Immature natural killer cell (primary cell): ENCODE results near the gene CDX1. TPM values are rescaled to one million over a fixed set of nuclear protein-coding genes. Genes with fewer than 3 reads are reported as not detected.
"Not testable (repeated sequence)": the region's sequence is repeated elsewhere in the genome, so short reads cannot be mapped to it uniquely, and the experiment has no call there.

ENCODE experiments used
- DNase-seq, 3 donors: peaks; one replicate each; pipeline ENCODE4 v3.0.0; 2022; ENCODE audit warnings: mixed read lengths in 1 of 3
- H3K27ac Mint-ChIP-seq, 6 donors: one replicate each; pipeline ENCODE4 v1.8.0; 2020; ENCODE audit warnings: mixed read lengths in 6 of 6, mild to moderate bottlenecking in 5 of 6, inconsistent platforms in 4 of 6, moderate library complexity in 3 of 6
- H3K27me3 Mint-ChIP-seq, 3 donors: one replicate each; pipeline ENCODE4 v1.8.0; 2020 to 2021; ENCODE audit warnings: low read depth in 3 of 3, mild to moderate bottlenecking in 3 of 3, mixed read lengths in 3 of 3, moderate library complexity in 3 of 3, inconsistent platforms in 1 of 3
- H3K36me3 Mint-ChIP-seq, 3 donors: one replicate each; pipeline ENCODE4 v1.8.0; 2020; ENCODE audit warnings: mixed read lengths in 3 of 3, inconsistent platforms in 2 of 3, mild to moderate bottlenecking in 2 of 3
- H3K4me1 Mint-ChIP-seq, 2 donors: one replicate each; pipeline ENCODE4 v1.8.0; 2020; ENCODE audit warnings: inconsistent platforms in 2 of 2, mild to moderate bottlenecking in 2 of 2, mixed read lengths in 2 of 2, moderate library complexity in 1 of 2
- H3K4me3 Mint-ChIP-seq, 5 donors: one replicate each; pipeline ENCODE4 v1.8.0; 2020; ENCODE audit warnings: mild to moderate bottlenecking in 5 of 5, mixed read lengths in 5 of 5, inconsistent platforms in 3 of 5, moderate library complexity in 3 of 5
- H3K9me3 Mint-ChIP-seq, 6 donors: one replicate each; pipeline ENCODE4 v1.8.0; 2020; ENCODE audit warnings: mild to moderate bottlenecking in 6 of 6, mixed read lengths in 6 of 6, inconsistent platforms in 4 of 6, moderate library complexity in 3 of 6
- polyA plus RNA-seq, 3 donors: library from polyadenylated mRNA; unstranded; fragments of 300-500 nt; fragmentation: Illumina TruSeq; gene quantifications; one replicate each; pipeline ENCODE4 v1.2.3, GENCODE V29; 2021

CDX1 gene
- polyA plus RNA-seq, 3 donors from 2014 or later, result not detected

DNA sequence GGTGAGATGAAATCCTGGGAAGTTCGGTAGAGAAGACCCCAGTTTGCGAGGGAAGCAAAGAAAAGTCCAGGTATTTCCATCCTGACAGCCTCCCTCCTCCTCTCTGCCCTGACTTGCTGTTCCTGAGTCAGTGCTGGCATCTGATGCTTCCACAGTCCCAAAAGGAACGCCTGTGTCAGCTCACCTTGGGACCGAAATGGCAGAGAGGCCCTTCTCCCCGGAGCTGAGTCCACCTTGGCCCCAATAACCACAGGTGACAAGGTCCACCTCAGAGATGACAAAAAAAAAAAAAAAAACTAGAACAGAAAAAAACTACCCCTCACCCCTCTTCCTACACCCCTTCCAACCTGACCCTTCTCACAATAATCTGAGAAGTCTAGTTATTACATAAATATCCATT is 54.9 kb downstream of the CDX1 start:
- Mint-ChIP-seq H3K9me3 (no peaks in the 10 kb centered on the region), H3K4me1 (no peaks in the 10 kb centered on the region), H3K36me3 (no peaks in the 10 kb centered on the region), H3K27me3 (peaks cover 0 to 2% (median 0%) of the 10 kb centered on the region in 3 donors), H3K4me3 (no peak overlapping the region), H3K27ac (no peak overlapping the region)
- DNase-seq, result no peak

GRCh38 chr5:150222906-150223305 is 56.3 kb downstream of the CDX1 start:
- H3K4me3 Mint-ChIP-seq, result no peak overlapping the region
- no peaks in the 10 kb centered on the region for H3K36me3 Mint-ChIP-seq

DNA sequence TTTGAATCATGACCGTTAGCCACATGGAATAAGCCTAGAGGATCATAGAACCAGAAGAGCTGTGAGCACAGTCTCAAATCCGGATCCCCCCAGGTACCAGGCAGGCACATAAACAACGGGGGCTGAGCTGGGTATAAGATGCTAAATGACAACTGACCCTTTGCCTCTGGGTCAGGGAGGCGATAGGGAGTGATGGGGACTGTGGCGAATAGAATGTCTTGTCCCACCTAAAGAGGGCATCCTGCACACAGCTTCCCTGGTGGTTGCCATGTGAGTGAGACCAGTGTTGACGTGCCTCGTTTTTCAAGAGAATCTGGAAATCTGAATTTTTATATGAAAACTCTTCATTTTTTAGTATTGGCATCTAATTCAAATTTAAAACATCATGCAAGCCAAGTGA is 56.9 kb downstream of the CDX1 start:
- Mint-ChIP-seq H3K4me3 (no peak overlapping the region), H3K9me3 (no peaks in the 10 kb centered on the region), H3K36me3 (no peaks in the 10 kb centered on the region), H3K4me1 (no peaks in the 10 kb centered on the region), H3K27ac (no peak overlapping the region), H3K27me3 (no peaks in the 10 kb centered on the region)
- DNase-seq, result no peak

More at GRCh38 chr5:150222906-150223305, 56.3 kb downstream of the CDX1 start:
- Mint-ChIP-seq H3K9me3 (no peaks in the 10 kb centered on the region), H3K27me3 (no peaks in the 10 kb centered on the region), H3K27ac (no peak overlapping the region), H3K4me1 (no peaks in the 10 kb centered on the region)
- no peak for DNase-seq

GRCh38 chr5:150224483-150225027 is 58.0 kb downstream of the CDX1 start:
- Mint-ChIP-seq H3K36me3 (no peaks in the 10 kb centered on the region), H3K4me3 (no peak overlapping the region), H3K27me3 (no peaks in the 10 kb centered on the region), H3K9me3 (no peaks in the 10 kb centered on the region), H3K4me1 (no peaks in the 10 kb centered on the region), H3K27ac (no peak overlapping the region)
- no peak for DNase-seq

DNA sequence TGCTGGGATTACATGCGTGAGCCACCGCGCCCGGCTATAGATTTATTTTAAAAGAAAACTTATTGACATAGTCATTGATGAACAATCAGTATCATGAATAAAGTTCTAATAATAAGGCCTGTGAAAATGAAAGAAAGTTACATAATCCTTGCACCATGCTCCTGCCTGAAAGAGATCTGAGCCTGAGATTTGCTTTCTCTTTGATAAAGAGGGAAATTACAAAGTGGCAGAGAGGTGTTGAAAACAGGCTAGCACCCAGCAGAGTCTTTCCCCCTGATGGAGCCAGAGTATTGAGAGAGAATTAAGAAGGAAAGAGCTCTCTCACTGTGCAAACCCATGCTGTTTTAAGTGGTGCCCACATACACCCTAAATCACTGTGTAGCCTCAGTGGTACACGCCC is 60.5 kb downstream of the CDX1 start:
- peaks cover 0 to 2% (median 0%) of the 10 kb centered on the region in 3 donors for H3K27me3 Mint-ChIP-seq
- no peak overlapping the region for H3K27ac Mint-ChIP-seq
- H3K9me3 Mint-ChIP-seq, result no peaks in the 10 kb centered on the region
- no peak for DNase-seq
- no peaks in the 10 kb centered on the region for H3K36me3 Mint-ChIP-seq
- no peaks in the 10 kb centered on the region for H3K4me1 Mint-ChIP-seq
- H3K4me3 Mint-ChIP-seq, result no peak overlapping the region

GRCh38 chr5:150227606-150228273 is 61.2 kb downstream of the CDX1 start:
- no peaks in the 10 kb centered on the region for H3K9me3 Mint-ChIP-seq
- H3K4me1 Mint-ChIP-seq, result no peaks in the 10 kb centered on the region
- H3K4me3 Mint-ChIP-seq, result no peak overlapping the region
- H3K27ac Mint-ChIP-seq, result no peak overlapping the region
- no peaks in the 10 kb centered on the region for H3K36me3 Mint-ChIP-seq
- peaks cover 0 to 2% (median 0%) of the 10 kb centered on the region in 3 donors for H3K27me3 Mint-ChIP-seq
- no peak for DNase-seq

DNA sequence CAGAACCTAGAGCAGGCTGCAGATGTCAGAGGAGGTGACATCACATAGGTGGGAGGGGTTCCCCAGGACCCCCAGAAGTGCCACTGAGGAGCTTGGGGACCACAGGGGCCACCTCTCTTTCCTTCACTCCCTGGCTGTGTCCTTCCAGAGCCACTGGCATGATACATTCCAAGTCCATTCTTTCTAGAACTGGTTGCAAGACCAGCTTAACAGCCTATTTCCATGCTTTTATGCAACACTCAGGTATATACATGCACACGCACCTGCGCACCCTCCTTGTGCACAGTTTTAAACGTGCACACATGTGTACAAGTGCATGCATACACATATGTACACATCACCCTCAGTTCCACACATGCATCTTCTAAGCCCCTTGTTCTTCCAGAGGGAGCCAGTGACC is 63.0 kb downstream of the CDX1 start:
- H3K36me3 Mint-ChIP-seq, result no peaks in the 10 kb centered on the region
- no peaks in the 10 kb centered on the region for H3K9me3 Mint-ChIP-seq
- no peaks in the 10 kb centered on the region for H3K4me1 Mint-ChIP-seq
- peaks cover 0 to 5% (median 0%) of the 10 kb centered on the region in 3 donors for H3K27me3 Mint-ChIP-seq
- no peak overlapping the region for H3K4me3 Mint-ChIP-seq
- H3K27ac Mint-ChIP-seq, result no peak overlapping the region
- no peak for DNase-seq

GRCh38 chr5:150230842-150231241 is 64.3 kb downstream of the CDX1 start:
- Mint-ChIP-seq H3K27me3 (peaks cover 0 to 5% (median 0%) of the 10 kb centered on the region in 3 donors), H3K9me3 (no peaks in the 10 kb centered on the region), H3K4me1 (no peaks in the 10 kb centered on the region), H3K36me3 (no peaks in the 10 kb centered on the region), H3K27ac (no peak overlapping the region), H3K4me3 (no peak overlapping the region)
- no peak for DNase-seq

- H3K4me1 Mint-ChIP-seq, DNase-seq, H3K27me3 Mint-ChIP-seq, H3K4me3 Mint-ChIP-seq, H3K36me3 Mint-ChIP-seq, H3K27ac Mint-ChIP-seq, H3K9me3 Mint-ChIP-seq: not testable (repeated sequence)
These were observed 67.1 kb downstream of the CDX1 start for GRCh38 chr5:150233706-150234105.

Other genes starting within 250 kb of the CDX1 start
- gene PDE6A, start 222.0 kb upstream of the CDX1 start, polyA plus RNA-seq, result not detected
- gene SLC26A2, start 206.0 kb upstream of the CDX1 start, polyA plus RNA-seq, result 1 to 10 TPM; 2.4 to 3.6 (median 2.4) TPM
- gene TIGD6, start 166.1 kb upstream of the CDX1 start, polyA plus RNA-seq, result 1 to 10 TPM in 2 of 3 donors, under 1 TPM in 1; 0.48 to 2.0 (median 1.1) TPM
- 10 to 100 TPM in 2 of 3 donors, 1 to 10 TPM in 1; 5.2 to 16.2 (median 12.7) TPM for gene HMGXB3, start 166.0 kb upstream of the CDX1 start, polyA plus RNA-seq
- gene CSF1R, start 80.2 kb upstream of the CDX1 start, polyA plus RNA-seq, result 10 to 100 TPM in 1 of 3 donors, 1 to 10 TPM in 1, under 1 TPM in 1; 0.82 to 10.4 (median 2.5) TPM
- 10 to 100 TPM in 1 of 3 donors, 1 to 10 TPM in 2; 6.4 to 18.9 (median 7.1) TPM for gene PDGFRB, start 10.9 kb upstream of the CDX1 start, polyA plus RNA-seq
- gene SLC6A7, start 23.3 kb downstream of the CDX1 start, polyA plus RNA-seq, result not detected
- gene CAMK2A, start 123.0 kb downstream of the CDX1 start, polyA plus RNA-seq, result not detected
- gene ARSI, start 136.1 kb downstream of the CDX1 start, polyA plus RNA-seq, result not detected
- 10 to 100 TPM in 1 of 3 donors, 1 to 10 TPM in 2; 3.2 to 21.5 (median 3.5) TPM for gene TCOF1, start 190.9 kb downstream of the CDX1 start, polyA plus RNA-seq
- 1,000 to 10,000 TPM in 2 of 3 donors, 100 to 1,000 TPM in 1; 982 to 1,268 (median 1,061) TPM for gene CD74, start 246.1 kb downstream of the CDX1 start, polyA plus RNA-seq